Activated CD4-positive, alpha-beta T cell treated with anti-CD3 and anti-CD28 coated beads, Interleukin-2, amount 50 U/mL, for 1 hour (primary cell): ENCODE results near the gene CAMK2G.
"Not testable (repeated sequence)": the region's sequence is repeated elsewhere in the genome, so short reads cannot be mapped to it uniquely, and the experiment has no call there.

Experiments used
- DNase-seq: peaks from one replicate; pipeline ENCODE4 v3.0.0-alpha.2; 2020

Gene CAMK2G

GRCh38 chr10:73838008-73838567, 36.3 kb downstream of the CAMK2G start:
- DNase-seq = no peak

- no peak for DNase-seq
Observed at GRCh38 chr10:73837072-73837471, 37.3 kb downstream of the CAMK2G start.

DNA sequence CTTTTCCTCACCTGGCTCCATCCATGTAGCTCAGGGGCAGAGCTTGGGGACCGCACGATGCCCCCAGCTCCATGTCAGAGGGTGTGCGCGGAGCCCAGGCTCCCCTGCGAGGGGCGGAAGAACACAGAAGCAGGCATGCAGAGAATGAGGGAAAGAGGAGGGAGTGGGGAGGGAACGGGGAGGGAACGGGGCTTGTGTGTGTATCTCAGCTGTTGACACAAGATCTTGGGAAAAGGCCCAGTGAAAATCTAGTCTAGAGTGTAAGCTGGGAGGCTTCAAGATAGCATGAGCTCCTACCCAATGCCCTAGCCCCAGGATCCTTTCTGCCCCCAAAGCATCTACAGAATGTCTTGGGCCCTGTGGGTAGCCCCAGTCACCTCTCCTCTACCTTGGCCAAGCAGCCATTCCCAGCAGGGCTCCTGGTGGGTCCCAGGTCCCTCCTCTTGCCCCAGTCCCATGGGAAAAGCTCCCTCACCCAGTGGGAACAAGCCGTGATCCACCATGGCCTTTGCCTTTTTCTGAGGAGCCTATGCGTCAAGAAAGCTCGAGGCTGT, 37.9 kb downstream of the CAMK2G start:
- DNase-seq = no peak

DNA sequence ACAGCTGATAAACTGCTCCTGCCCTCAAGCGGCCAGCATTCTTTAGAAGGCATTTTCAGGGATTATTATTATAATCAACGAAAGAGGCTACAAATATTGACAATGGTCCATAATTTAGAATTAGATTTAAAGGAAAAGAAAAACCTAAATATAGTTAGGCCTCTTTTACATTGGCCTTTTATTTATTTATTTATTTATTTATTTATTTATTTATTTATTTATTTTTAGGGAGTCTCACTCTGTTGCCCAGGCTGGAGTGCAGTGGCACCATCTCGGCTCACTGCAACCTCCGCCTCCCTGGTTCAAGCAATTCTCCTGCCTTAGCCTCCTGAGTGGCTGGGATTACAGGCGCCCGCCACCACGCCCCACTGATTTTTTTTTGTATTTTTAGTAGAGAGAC, 45.3 kb downstream of the CAMK2G start:
- DNase-seq = not testable (repeated sequence)

DNA sequence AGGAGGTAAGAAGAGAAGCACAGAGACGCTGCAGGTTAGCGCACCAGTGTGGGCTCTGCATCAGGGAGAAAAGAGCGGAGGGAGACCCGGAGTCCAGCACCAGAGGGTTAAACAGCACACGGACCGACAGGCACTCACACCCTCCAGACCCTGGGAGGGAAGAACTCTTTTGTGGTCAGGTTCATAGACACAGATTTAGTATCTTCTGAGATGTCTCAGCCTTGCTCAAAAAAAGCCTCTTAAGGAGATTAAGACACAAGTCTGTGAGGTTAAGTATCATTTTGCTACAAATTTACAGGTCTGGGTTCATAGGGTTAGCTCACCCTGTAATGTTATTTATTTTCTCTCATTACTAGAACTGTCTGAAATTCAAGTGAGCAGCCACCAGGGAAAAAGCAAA, 46.2 kb downstream of the CAMK2G start:
- no peak for DNase-seq

- DNase-seq = no peak
Observed at GRCh38 chr10:73827346-73828089, 46.8 kb downstream of the CAMK2G start.

GRCh38 chr10:73824146-73824725, 50.1 kb downstream of the CAMK2G start:
- DNase-seq = no peak

DNA sequence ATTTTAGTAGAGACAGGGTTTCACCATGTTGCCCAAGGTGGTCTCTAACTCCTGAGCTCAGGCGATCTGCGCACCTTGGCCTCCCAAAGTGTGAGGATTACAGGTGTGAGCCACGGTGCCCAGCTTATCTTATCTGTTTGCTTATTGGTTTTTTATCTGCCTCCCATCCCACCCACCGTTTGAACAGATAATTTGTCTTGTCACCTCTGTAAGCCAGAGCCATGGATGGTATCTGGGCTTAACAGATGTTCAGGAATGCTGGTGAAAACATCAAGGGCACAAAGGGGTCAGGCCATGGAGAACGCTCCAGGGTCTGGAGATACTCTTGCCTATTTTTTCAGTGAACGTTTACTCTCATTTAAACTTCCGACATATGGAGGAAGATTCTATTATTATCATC, 51.0 kb downstream of the CAMK2G start:
- no peak for DNase-seq

DNA sequence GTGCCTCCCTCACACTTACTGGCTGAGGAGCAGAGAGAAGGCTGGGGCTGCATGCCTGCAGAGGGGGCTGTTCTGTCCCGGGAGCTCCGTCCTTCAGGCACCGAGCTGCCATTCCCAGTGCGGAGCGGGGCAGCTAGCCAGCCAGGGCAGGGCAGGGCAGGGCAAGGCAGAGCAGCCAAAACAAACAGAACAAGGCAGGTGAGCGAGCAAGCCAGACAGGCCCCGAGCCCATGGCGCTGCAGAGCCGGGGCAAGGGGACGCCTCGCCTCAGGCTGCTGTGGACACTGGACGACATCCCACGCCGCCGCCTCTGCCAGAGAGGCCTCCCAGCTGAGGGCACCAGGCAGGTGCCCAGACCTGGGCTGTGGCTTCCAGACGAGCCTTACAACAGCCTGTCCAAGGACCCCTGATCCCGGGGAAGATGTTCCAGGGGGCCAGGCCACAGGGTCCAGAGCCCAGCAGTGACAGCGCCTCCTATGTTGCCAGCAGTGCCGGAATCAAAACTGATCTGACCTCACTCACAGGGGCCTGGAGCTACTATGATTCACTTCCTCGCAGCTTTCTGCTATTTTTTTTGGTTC, 54.8 kb downstream of the CAMK2G start:
- DNase-seq = no peak

DNA sequence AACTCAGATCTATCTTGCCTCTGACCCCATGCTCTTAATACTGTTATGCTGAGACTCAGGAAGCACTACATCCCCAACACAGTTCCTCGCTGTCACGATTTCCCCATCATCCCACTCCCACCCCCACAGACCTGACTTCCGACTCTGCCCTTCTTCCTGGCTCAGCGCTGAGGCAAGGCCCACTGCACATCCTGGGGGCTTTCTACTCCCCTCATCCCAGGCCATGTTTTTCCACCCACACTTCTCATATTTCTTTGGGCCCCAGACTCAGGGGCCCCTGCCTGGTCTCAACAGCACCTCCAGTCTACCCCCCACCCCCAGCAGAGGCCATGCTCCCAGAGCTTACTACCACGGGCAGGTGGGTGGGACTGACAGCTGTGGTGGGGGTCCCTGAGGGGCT, 55.3 kb downstream of the CAMK2G start:
- no peak for DNase-seq

GRCh38 chr10:73818402-73818801, 56.0 kb downstream of the CAMK2G start:
- DNase-seq = no peak

- DNase-seq = no peak
Observed at GRCh38 chr10:73817826-73818225, 56.5 kb downstream of the CAMK2G start.

DNA sequence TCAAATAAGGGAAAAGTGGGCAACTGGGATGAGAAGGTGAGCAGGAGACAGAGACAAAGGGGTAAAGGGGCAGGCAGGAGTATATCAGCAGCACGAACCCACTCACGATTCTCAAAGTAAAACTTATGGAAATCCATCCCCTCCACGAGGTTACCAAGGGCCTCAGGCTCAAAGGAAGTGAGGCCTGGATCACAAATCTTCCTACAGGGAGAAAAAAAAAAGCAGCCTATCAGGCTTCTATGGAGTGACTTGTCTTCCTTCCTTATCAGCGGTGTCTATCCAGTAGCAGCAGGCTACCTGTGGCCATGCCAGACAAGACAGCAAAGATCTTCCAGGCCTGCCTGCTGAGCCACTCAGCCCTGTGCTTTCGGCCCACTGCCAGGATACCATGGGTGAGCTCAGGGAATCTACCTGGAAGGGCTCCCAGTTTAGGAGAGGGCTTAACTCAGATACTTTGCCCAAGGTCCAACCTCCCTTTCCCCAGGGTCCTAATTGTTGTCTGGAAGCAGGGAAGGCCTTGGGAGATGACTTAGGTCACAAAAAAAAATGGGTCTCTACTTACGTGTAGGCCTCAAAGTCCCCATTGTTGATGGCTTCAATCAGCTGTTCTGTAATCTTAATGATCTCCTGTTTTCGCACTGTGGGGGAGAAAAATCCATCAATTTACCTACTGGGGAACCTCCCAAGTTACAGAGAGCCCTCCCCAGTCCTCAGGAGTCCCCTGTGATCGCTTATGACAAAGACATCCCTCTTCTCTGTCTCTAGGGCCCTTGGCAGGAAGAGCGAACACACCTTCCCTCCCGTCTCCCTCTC, 57.2 kb downstream of the CAMK2G start:
- no peak for DNase-seq

DNA sequence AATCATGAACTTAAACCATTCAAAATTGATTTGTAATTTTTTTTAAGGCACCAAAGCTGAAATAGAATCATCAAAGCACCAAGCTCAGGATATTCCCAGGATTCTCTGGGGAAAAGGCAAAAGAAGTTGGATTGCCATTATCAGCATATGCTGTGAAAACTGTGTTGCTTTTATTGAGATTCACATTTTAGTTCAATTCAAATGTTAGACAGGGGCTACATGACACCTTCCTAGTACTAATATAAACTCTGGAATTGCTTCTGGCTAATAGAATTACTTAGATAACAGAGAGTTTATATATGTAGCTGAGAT, 58.7 kb downstream of the CAMK2G start:
- DNase-seq = no peak

- no peak for DNase-seq
Observed at GRCh38 chr10:73814896-73815718, 59.2 kb downstream of the CAMK2G start.

GRCh38 chr10:73814276-73814895, 60.0 kb downstream of the CAMK2G start:
- DNase-seq = no peak

DNA sequence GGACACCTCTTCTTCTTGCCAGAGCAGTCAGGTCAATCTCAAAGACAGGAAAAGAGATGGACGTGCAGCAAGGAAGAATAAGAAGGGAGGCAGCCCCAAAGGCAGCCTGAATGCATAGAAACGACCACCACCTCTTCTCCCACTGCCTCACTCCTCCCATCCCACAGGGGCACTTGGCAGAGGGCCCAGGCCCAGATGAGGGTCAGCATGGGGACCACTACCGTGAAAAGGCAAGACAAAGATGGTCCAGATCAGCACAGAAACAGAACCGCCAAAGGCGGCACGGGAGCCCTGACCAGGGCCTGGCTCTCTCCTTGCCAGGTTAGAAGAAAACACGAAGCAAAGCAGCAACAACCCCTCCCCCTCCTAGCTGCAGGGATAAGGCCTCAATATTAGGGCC, 61.0 kb downstream of the CAMK2G start:
- DNase-seq = no peak

- no peak for DNase-seq
Observed at GRCh38 chr10:73812657-73813056, 61.7 kb downstream of the CAMK2G start.

- peak; percentile 51 for DNase-seq
Observed at GRCh38 chr10:73810735-73811465, 63.5 kb downstream of the CAMK2G start.

DNA sequence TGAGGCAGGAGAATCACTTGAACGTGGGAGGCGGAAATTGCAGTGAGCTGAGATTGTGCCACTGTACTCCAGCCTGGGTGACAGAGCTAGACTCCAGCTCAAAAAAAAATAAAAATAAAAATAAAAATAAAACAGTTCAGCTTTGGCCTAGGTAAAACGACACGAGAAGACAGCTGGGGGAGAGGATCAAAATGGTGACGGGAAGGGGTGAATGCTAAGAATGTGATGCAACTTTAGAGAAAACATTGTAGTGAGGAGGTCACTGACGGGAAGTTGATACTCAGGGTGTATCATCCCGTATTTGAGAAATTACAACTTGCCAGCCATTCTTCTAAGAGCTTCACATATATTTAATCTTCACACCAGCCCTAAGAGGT, 64.0 kb downstream of the CAMK2G start:
- no peak for DNase-seq
